K562 (cell line): ENCODE measurements around the gene EPB41L2. TPM values are rescaled to one million over a fixed set of nuclear protein-coding genes. Genes with fewer than 3 reads are reported as not detected.

Experiments
- ATAC-seq: fragments of 200-7000 bp; cut with Tn5 transposase; 3 replicates; pipeline ENCODE4 v1.9.1; 2020; ENCODE audit warnings: moderate library complexity
- BruUV-seq: library from RNA; stranded (reverse); fragments of 400-500 nt; replicated peaks from 2 replicates; lab custom pipeline; 2021; lab: Mats Ljungman, UMichigan
- CTCF ChIA-PET: fragments of 300-600 bp; formaldehyde crosslinking; extraction: SDS; loops from one replicate; lab custom pipeline; 2021; ENCODE audit warnings: low intra/inter-chr PET ratio; lab: Yijun Ruan, JAX
- POLR2A ChIA-PET: fragments of 300-600, 350-650 bp; sonication (Branson Sonifier 250); formaldehyde crosslinking; extraction: SDS; loops from one replicate; lab custom pipeline; 2021; ENCODE audit warnings: antibody characterized with exemption, inconsistent platforms; lab: Yijun Ruan, JAX
- DNase-seq, 4 experiments: peaks; one replicate each; pipeline versions ENCODE4 v3.0.0 to v3.0.0-alpha.2; 2011 to 2018; ENCODE audit warnings: low spot score in 3 of 4, mixed read lengths in 3 of 4; ENCODE audit errors: extremely low read depth in 1 of 4
- FAIRE-seq: peaks from 2 replicates; lab custom pipeline; 2011; peaks lifted over from hg19 to GRCh38; lab: Jason Lieb, UNC
- H2AFZ ChIP-seq: 2 replicates; pipeline ENCODE4 v1.6.0; 2011; ENCODE audit warnings: low read depth, low read length, control low read depth, inconsistent platforms
- H3K27ac ChIP-seq: fragments of 200-600 bp; 3 replicates; pipeline ENCODE4 v1.8.0; 2011; ENCODE audit warnings: low read depth, mild to moderate bottlenecking, control low read depth, inconsistent platforms, low read length, moderate library complexity, mixed read lengths; ENCODE audit errors: extremely low read depth
- H3K27me3 ChIP-seq, 2 experiments: fragments of 300-600 bp in 1 of 2; 2 replicates in 1 of 2; 3 replicates in 1 of 2; pipeline versions ENCODE4 v1.6.0 to v1.8.0; 2011; ENCODE audit warnings: inconsistent platforms in 2 of 2, low read length in 2 of 2, mild to moderate bottlenecking in 1 of 2, mixed read lengths in 1 of 2, moderate library complexity in 1 of 2; ENCODE audit not compliant: control insufficient read depth in 2 of 2, insufficient read depth in 2 of 2
- H3K36me3 ChIP-seq: fragments of 300-600 bp; 3 replicates; pipeline ENCODE4 v1.8.0; 2011; ENCODE audit warnings: mild to moderate bottlenecking, low read length, inconsistent platforms; ENCODE audit not compliant: control insufficient read depth, insufficient read depth
- H3K4me1 ChIP-seq, 2 experiments: fragments of 200-600 bp in 1 of 2; replicated peaks in 1 of 2; 2 replicates in 1 of 2; 3 replicates in 1 of 2; pipeline versions ENCODE4 v1.5.1 to v1.8.0; 2011; ENCODE audit warnings: inconsistent platforms in 2 of 2, low read length in 2 of 2, mild to moderate bottlenecking in 1 of 2, mixed read lengths in 1 of 2, moderate library complexity in 1 of 2; ENCODE audit not compliant: control insufficient read depth in 2 of 2, insufficient read depth in 2 of 2
- H3K4me2 ChIP-seq: 2 replicates; pipeline ENCODE4 v1.6.1; 2011; ENCODE audit warnings: low read length, control low read depth, inconsistent platforms, mixed read lengths; ENCODE audit not compliant: insufficient read depth
- H3K4me3 ChIP-seq: fragments of 200-600 bp; sonication (generic), shearing (Covaris generic); 2 replicates; pipeline ENCODE4 v1.5.1; 2016; ENCODE audit warnings: control low read depth, inconsistent platforms
- H3K79me2 ChIP-seq: fragments of 200-600 bp; 3 replicates; pipeline ENCODE4 v1.8.0; 2011; ENCODE audit warnings: low read length, inconsistent platforms; ENCODE audit not compliant: control insufficient read depth, insufficient read depth
- H3K9ac ChIP-seq, 2 experiments: 2 replicates each; pipeline versions ENCODE4 v1.6.0 to v1.6.1; 2011; ENCODE audit warnings: low read depth in 2 of 2, low read length in 2 of 2, control low read depth in 1 of 2, inconsistent platforms in 1 of 2, mild to moderate bottlenecking in 1 of 2, mixed read lengths in 1 of 2; ENCODE audit not compliant: insufficient read depth in 1 of 2
- H3K9me1 ChIP-seq: one replicate; pipeline ENCODE4 v1.6.0; 2011; ENCODE audit warnings: inconsistent platforms, mild to moderate bottlenecking, low read length, moderate library complexity; ENCODE audit not compliant: control insufficient read depth, insufficient read depth
- H3K9me3 ChIP-seq: replicated peaks from 2 replicates; pipeline ENCODE4 v1.5.1; 2011; ENCODE audit warnings: low read depth, low read length, inconsistent platforms; ENCODE audit not compliant: control insufficient read depth, insufficient read depth
- H4K20me1 ChIP-seq: replicated peaks from 2 replicates; pipeline ENCODE4 v1.6.1; 2011; ENCODE audit warnings: low read length, inconsistent platforms, mixed read lengths; ENCODE audit not compliant: control insufficient read depth, insufficient read depth
- ADNP ChIP-seq: fragments of 200-800 bp; sonication (Bioruptor generic); IDR thresholded peaks from 2 replicates; pipeline ENCODE4 v1.6.1; 2016; ENCODE audit warnings: missing genetic modification characterization, missing compliant biosample characterization
- ARID2 ChIP-seq: fragments of 450-650 bp; IDR thresholded peaks from 2 replicates; pipeline ENCODE4 v1.6.1; 2017; ENCODE audit warnings: antibody characterized with exemption, mild to moderate bottlenecking
- BRD9 ChIP-seq: fragments of 450-650 bp; IDR thresholded peaks from 2 replicates; pipeline ENCODE4 v1.6.1; 2018; ENCODE audit warnings: low read depth; ENCODE audit not compliant: partially characterized antibody
- DEAF1 ChIP-seq: fragments of 450-650 bp; formaldehyde crosslinking; IDR thresholded peaks from 2 replicates; pipeline ENCODE4 v1.4.0; 2020; ENCODE audit warnings: mild to moderate bottlenecking, moderate library complexity
- GMEB1 ChIP-seq: fragments of 250-450 bp; sonication (Bioruptor Pico); IDR thresholded peaks from 2 replicates; pipeline ENCODE4 v1.4.0; 2020; ENCODE audit warnings: mild to moderate bottlenecking
- HBP1 ChIP-seq: fragments of 450-650 bp; formaldehyde crosslinking; IDR thresholded peaks from 2 replicates; pipeline ENCODE4 v1.4.0; 2022; ENCODE audit warnings: missing genetic modification characterization
- HMGXB4 ChIP-seq: sonication (generic); formaldehyde crosslinking; IDR thresholded peaks from 2 replicates; pipeline ENCODE4 v1.8.1; 2023; ENCODE audit warnings: mild to moderate bottlenecking, missing genetic modification reagents
- IRF2 ChIP-seq: sonication (generic); formaldehyde crosslinking; IDR thresholded peaks from 2 replicates; pipeline ENCODE4 v1.8.1; 2022; ENCODE audit warnings: mild to moderate bottlenecking, missing genetic modification reagents
- MTA3 ChIP-seq: fragments of 450-650 bp; formaldehyde crosslinking; IDR thresholded peaks from 2 replicates; pipeline ENCODE4 v1.6.1; 2017; ENCODE audit warnings: mild to moderate bottlenecking, borderline replicate concordance
- MTF1 ChIP-seq: fragments of 250-450 bp; sonication (Bioruptor Pico); IDR thresholded peaks from 2 replicates; pipeline ENCODE4 v1.9.0; 2021; ENCODE audit warnings: moderate library complexity, mild to moderate bottlenecking, inconsistent platforms, borderline replicate concordance
- TAL1 ChIP-seq: fragments of 450-650 bp; IDR thresholded peaks from 2 replicates; pipeline ENCODE4 v1.6.1; 2016; ENCODE audit warnings: mild to moderate bottlenecking
- TRIM28 ChIP-seq: fragments of 450-650 bp; IDR thresholded peaks from 2 replicates; pipeline ENCODE4 v1.6.1; 2017
- ZNF311 ChIP-seq: fragments of 250-450 bp; sonication (Bioruptor Pico); IDR thresholded peaks from 2 replicates; pipeline ENCODE4 v1.4.0; 2020; ENCODE audit warnings: mild to moderate bottlenecking, moderate library complexity
- ZNF551 ChIP-seq: fragments of 250-450 bp; sonication (Bioruptor Pico); IDR thresholded peaks from 2 replicates; pipeline ENCODE4 v1.5.0; 2021; ENCODE audit warnings: mild to moderate bottlenecking, moderate library complexity
- ZNF561 ChIP-seq: fragments of 450-650 bp; formaldehyde crosslinking; conservative IDR thresholded peaks from 2 replicates; pipeline ENCODE4 v1.4.0; 2020; ENCODE audit warnings: mild to moderate bottlenecking, moderate library complexity
- ZNF764 ChIP-seq: fragments of 250-450 bp; sonication (Bioruptor Pico); IDR thresholded peaks from 2 replicates; pipeline ENCODE4 v1.4.0; 2020; ENCODE audit warnings: low read depth, mild to moderate bottlenecking, moderate library complexity
- ZNF830 ChIP-seq: fragments of 250-450 bp; sonication (Bioruptor Pico); IDR thresholded peaks from 2 replicates; pipeline ENCODE4 v1.5.0; 2021; ENCODE audit warnings: mild to moderate bottlenecking
- ZSCAN32 ChIP-seq: fragments of 450-650 bp; formaldehyde crosslinking; IDR thresholded peaks from 2 replicates; pipeline ENCODE4 v1.4.0; 2020; ENCODE audit warnings: mild to moderate bottlenecking, moderate library complexity
- WGBS: fragments of 100-300 bp; shearing (Covaris generic); methylation state at CpG from one replicate; pipeline ENCODE4 v1.1.6; 2016; ENCODE audit warnings: low coverage, mixed read lengths; ENCODE audit not compliant: insufficient coverage; ENCODE audit errors: missing lambda C conversion rate; 5-methylcytosine and 5-hydroxymethylcytosine counted together
- in situ Hi-C: fragments of 300-500 bp; cut with MboI; formaldehyde crosslinking; loops from 4 replicates; pipeline ENCODE4 v1.15.0; 2018; ENCODE audit warnings: inconsistent platforms, mixed read lengths
- intact Hi-C: fragments of 100-400 bp; cut with micrococcal nuclease; formaldehyde crosslinking; loops from 2 replicates; pipeline ENCODE4 v1.14.2; 2022
- polyA plus RNA-seq, 8 experiments: library from polyadenylated mRNA; depleted of rRNA in 4 of 8; stranded (reverse) in 5 of 8; unstranded in 3 of 8; fragments of >200 nt; fragmentation: Nextera tagmentation in 2 of 8; fragmentation: Illumina TruSeq in 1 of 8; extraction: Ambion mirVana in 2 of 8; extraction: Trizol in 1 of 8; gene quantifications; 2 replicates each; pipeline versions ENCODE4 v1.2.1 to v1.2.3, GENCODE V29; 2011 to 2014; ENCODE audit warnings: inconsistent platforms in 1 of 8, missing spikeins in 1 of 8
- total RNA-seq, 7 experiments: library from RNA; depleted of rRNA in 6 of 7; stranded (reverse); fragments of >200 nt in 6 of 7; fragmentation: Illumina TruSeq in 2 of 7; extraction: Trizol in 2 of 7; gene quantifications; 2 replicates each; pipeline versions ENCODE4 v1.2.1 to v1.2.3, GENCODE V29; 2011 to 2021; ENCODE audit warnings: low replicate concordance in 1 of 7

EPB41L2 gene
- total and polyA plus RNA-seq, 9 of the 15 experiments (the other 6 are each of a cell fraction or from before 2014, with no cell fraction given), result 5.1 to 53.6 (median 25.0) TPM

- no TSS peak for BruUV-seq
- H2AFZ ChIP-seq, result no peak overlapping the region
- no peak overlapping the region for H3K27ac ChIP-seq
- WGBS, result 12% methylated on average over 2 of the region's 2 CpGs
- H3K9me3 ChIP-seq, result no peaks in the 10 kb centered on the region
- no peak for ATAC-seq
- no peaks in the 10 kb centered on the region; a peak in 1 of 5 replicates for H3K4me1 ChIP-seq
- in situ Hi-C loops (no loop called here), intact Hi-C loops (no loop called here)
- POLR2A ChIA-PET, result no interaction called here
- H3K4me3 ChIP-seq, result no peak overlapping the region
- no peaks in the 10 kb centered on the region for H4K20me1 ChIP-seq
- no peaks in the 10 kb centered on the region for H3K36me3 ChIP-seq
- no peak for TF ChIP-seq ZNF764 (CRISPR knock-in tag)
- TF ChIP-seq ARID2, result no peak
- no peak for TF ChIP-seq IRF2
- TF ChIP-seq HBP1, result no peak
- TF ChIP-seq TAL1, result no peak
- no peak for TF ChIP-seq HMGXB4
- no peak for TF ChIP-seq BRD9
- TF ChIP-seq ADNP (tag), result no peak
- TF ChIP-seq MTA3, result no peak
- TF ChIP-seq ZNF830 (CRISPR knock-in tag), result no peak
- no peak for TF ChIP-seq ZNF311 (CRISPR knock-in tag)
- TF ChIP-seq GMEB1 (CRISPR knock-in tag), result no peak
- TF ChIP-seq MTF1 (CRISPR knock-in tag), result no peak
- no peak for TF ChIP-seq ZNF551 (CRISPR knock-in tag)
- TF ChIP-seq ZSCAN32 (CRISPR knock-in tag), result no peak
- no peak for TF ChIP-seq ZNF561
- no peak for TF ChIP-seq DEAF1 (CRISPR knock-in tag)
- TF ChIP-seq TRIM28, result no peak
- no peaks in the 10 kb centered on the region for H3K9me1 ChIP-seq
- H3K9ac ChIP-seq, result no peak overlapping the region
- H3K27me3 ChIP-seq, result no peaks in the 10 kb centered on the region
- no peak for FAIRE-seq
- CTCF ChIA-PET, result no interaction called here
- DNase-seq, result no peak
- no peak overlapping the region for H3K4me2 ChIP-seq
- H3K79me2 ChIP-seq, result no peaks in the 10 kb centered on the region
Observed at GRCh38 chr6:130908958-130909357, 154.1 kb downstream of the EPB41L2 start.
